PC-3 (cell line): Measurements from ENCODE around the gene SHROOM3.

Experiments
- EZH2 ChIP-seq: fragments of 300-600 bp; sonication (generic); IDR thresholded peaks from one replicate; pipeline ENCODE4 v1.6.1; 2017; ENCODE audit warnings: antibody characterized with exemption, mild to moderate bottlenecking, low read length; ENCODE audit not compliant: unreplicated experiment
- TF ChIP-seq, protein P1 (sequence below): fragments of 300-600 bp; sonication (generic); conservative IDR thresholded peaks from 2 replicates; pipeline ENCODE4 v1.5.1; 2017; ENCODE audit warnings: antibody characterized with exemption, low read depth, mild to moderate bottlenecking, low read length

DNA sequence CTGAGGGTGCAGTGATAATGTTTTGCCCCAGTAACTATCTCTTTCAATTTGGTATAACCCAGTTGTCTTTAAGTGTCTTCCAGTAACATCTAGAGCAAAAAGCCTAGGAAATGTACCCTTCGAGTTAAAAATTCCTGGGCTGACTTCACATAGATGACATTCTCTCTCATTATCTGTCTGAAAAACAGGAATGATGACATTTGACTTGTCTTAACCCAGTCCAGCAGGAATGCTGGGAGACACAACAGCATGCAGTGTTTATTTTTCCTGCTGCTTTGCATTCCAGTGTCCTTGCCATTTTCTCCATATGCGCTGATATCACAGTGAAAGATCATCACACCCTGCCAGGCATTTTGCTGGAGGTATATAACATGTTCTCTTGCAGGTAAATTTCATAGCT, 333.0 kb downstream of the SHROOM3 start:
- no peak for TF ChIP-seq EZH2
- TF ChIP-seq, protein P1, sequence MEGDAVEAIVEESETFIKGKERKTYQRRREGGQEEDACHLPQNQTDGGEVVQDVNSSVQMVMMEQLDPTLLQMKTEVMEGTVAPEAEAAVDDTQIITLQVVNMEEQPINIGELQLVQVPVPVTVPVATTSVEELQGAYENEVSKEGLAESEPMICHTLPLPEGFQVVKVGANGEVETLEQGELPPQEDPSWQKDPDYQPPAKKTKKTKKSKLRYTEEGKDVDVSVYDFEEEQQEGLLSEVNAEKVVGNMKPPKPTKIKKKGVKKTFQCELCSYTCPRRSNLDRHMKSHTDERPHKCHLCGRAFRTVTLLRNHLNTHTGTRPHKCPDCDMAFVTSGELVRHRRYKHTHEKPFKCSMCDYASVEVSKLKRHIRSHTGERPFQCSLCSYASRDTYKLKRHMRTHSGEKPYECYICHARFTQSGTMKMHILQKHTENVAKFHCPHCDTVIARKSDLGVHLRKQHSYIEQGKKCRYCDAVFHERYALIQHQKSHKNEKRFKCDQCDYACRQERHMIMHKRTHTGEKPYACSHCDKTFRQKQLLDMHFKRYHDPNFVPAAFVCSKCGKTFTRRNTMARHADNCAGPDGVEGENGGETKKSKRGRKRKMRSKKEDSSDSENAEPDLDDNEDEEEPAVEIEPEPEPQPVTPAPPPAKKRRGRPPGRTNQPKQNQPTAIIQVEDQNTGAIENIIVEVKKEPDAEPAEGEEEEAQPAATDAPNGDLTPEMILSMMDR: no peak
